A673 (cell line): Measurements from ENCODE around the gene EYA3.

Source experiments
- EZH2 ChIP-seq: fragments of 200-600 bp; sonication (generic); IDR thresholded peaks from 2 replicates; pipeline ENCODE4 v1.6.1; 2017; ENCODE audit warnings: borderline replicate concordance, low read depth, mild to moderate bottlenecking, mixed read lengths, antibody characterized with exemption, low read length; ENCODE audit not compliant: poor library complexity, severe bottlenecking
- TF ChIP-seq, protein P1 (sequence below): fragments of 300-800, 200-600 bp; sonication (generic); conservative IDR thresholded peaks from 2 replicates; pipeline ENCODE4 v1.5.1; 2017; ENCODE audit warnings: low read depth, mild to moderate bottlenecking, antibody characterized with exemption, low read length, moderate library complexity, mixed read lengths

DNA sequence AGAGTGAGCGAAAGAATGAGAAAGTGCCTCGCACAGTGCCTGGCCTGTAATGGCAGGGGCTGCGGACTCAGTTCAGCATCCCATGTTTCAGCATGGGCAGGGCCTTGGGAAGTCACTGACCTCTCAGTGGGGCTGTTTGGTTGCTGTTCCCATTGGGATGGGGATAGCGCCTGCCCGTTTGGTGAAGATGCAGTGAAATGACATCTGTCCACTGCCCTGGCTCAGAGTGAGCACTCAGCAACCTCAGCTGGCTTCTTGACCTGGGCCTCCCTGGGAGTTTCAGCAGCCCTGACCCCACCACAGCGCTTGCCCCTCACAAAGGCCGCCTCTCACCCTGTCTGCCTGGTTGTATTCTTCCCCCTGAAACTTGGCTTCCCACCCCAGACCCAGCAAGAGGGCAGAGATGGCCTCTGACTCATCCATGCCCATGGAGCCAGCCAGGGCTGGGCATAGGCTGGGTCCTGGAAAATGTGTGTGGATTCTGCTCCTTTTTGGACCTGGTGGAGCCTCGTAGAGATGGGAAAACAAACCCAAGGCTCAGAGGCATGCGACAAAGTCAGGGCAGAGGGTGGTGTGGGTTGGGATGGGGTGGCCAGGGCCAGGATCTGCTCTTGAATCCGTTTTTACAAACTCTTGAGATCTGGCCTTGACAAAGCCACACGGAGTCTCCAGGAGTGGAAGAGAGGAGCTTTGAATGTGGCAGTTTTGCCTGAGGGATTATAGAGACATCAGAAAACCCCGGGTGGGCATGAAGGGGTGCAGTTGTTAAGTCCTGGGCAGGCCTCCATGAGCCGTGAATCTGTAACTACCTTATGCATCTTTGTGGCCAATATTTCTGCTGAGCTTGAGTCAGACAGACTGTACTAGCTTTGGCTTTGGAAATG, 127.4 kb downstream of the EYA3 start:
- TF ChIP-seq, protein P1, sequence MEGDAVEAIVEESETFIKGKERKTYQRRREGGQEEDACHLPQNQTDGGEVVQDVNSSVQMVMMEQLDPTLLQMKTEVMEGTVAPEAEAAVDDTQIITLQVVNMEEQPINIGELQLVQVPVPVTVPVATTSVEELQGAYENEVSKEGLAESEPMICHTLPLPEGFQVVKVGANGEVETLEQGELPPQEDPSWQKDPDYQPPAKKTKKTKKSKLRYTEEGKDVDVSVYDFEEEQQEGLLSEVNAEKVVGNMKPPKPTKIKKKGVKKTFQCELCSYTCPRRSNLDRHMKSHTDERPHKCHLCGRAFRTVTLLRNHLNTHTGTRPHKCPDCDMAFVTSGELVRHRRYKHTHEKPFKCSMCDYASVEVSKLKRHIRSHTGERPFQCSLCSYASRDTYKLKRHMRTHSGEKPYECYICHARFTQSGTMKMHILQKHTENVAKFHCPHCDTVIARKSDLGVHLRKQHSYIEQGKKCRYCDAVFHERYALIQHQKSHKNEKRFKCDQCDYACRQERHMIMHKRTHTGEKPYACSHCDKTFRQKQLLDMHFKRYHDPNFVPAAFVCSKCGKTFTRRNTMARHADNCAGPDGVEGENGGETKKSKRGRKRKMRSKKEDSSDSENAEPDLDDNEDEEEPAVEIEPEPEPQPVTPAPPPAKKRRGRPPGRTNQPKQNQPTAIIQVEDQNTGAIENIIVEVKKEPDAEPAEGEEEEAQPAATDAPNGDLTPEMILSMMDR, result no peak
- no peak for TF ChIP-seq EZH2
